IPS-15b (cell line): ENCODE measurements around the gene KRTAP20-2.

ENCODE experiments used
- H3K27me3 ChIP-seq: one replicate; pipeline ENCODE4 v1.6.1; 2013; ENCODE audit warnings: low read length; ENCODE audit not compliant: control insufficient read depth, insufficient read depth
- H3K36me3 ChIP-seq: one replicate; pipeline ENCODE4 v1.6.1; 2013; ENCODE audit warnings: low read length; ENCODE audit not compliant: control insufficient read depth, insufficient read depth
- H3K4me1 ChIP-seq: one replicate; pipeline ENCODE4 v1.6.1; 2013; ENCODE audit warnings: mild to moderate bottlenecking, low read length; ENCODE audit not compliant: control insufficient read depth, insufficient read depth
- H3K4me3 ChIP-seq: one replicate; pipeline ENCODE4 v1.5.1; 2013; ENCODE audit warnings: low read depth, low read length
- H3K9ac ChIP-seq: one replicate; pipeline ENCODE4 v1.6.1; 2013; ENCODE audit warnings: low read depth, mild to moderate bottlenecking, low read length
- H3K9me3 ChIP-seq: one replicate; pipeline ENCODE4 v1.6.1; 2013; ENCODE audit warnings: mild to moderate bottlenecking, low read length; ENCODE audit not compliant: control insufficient read depth, insufficient read depth

The KRTAP20-2 gene

GRCh38 chr21:30623362-30623761, 11.6 kb upstream of the KRTAP20-2 start:
- H3K4me1 ChIP-seq: no peaks in the 10 kb centered on the region
- H3K36me3 ChIP-seq: no peaks in the 10 kb centered on the region
- H3K9ac ChIP-seq: no peak overlapping the region
- no peaks in the 10 kb centered on the region for H3K9me3 ChIP-seq
- no peaks in the 10 kb centered on the region for H3K27me3 ChIP-seq
- H3K4me3 ChIP-seq: no peak overlapping the region

- Histone ChIP-seq H3K9ac (no peak overlapping the region), H3K9me3 (no peaks in the 10 kb centered on the region), H3K4me3 (no peak overlapping the region), H3K27me3 (no peaks in the 10 kb centered on the region), H3K36me3 (no peaks in the 10 kb centered on the region), H3K4me1 (no peaks in the 10 kb centered on the region)
These were observed 9.4 kb upstream of the KRTAP20-2 start for GRCh38 chr21:30625449-30626165.

- Histone ChIP-seq H3K27me3 (no peaks in the 10 kb centered on the region), H3K4me1 (no peaks in the 10 kb centered on the region), H3K9ac (no peak overlapping the region), H3K36me3 (no peaks in the 10 kb centered on the region), H3K9me3 (no peaks in the 10 kb centered on the region), H3K4me3 (no peak overlapping the region)
These were observed 6.9 kb upstream of the KRTAP20-2 start for GRCh38 chr21:30628109-30628508.

- no peaks in the 10 kb centered on the region for H3K27me3 ChIP-seq
- H3K9ac ChIP-seq: no peak overlapping the region
- no peaks in the 10 kb centered on the region for H3K36me3 ChIP-seq
- H3K4me3 ChIP-seq: no peak overlapping the region
- H3K4me1 ChIP-seq: no peaks in the 10 kb centered on the region
- H3K9me3 ChIP-seq: no peaks in the 10 kb centered on the region
These were observed 5.8 kb upstream of the KRTAP20-2 start for GRCh38 chr21:30629200-30629599.

- H3K4me1 ChIP-seq: no peaks in the 10 kb centered on the region
- H3K36me3 ChIP-seq: no peaks in the 10 kb centered on the region
- no peak overlapping the region for H3K9ac ChIP-seq
- H3K9me3 ChIP-seq: no peaks in the 10 kb centered on the region
- H3K4me3 ChIP-seq: no peak overlapping the region
- H3K27me3 ChIP-seq: no peaks in the 10 kb centered on the region
These were observed 3.7 kb downstream of the KRTAP20-2 start for GRCh38 chr21:30638686-30639085.

- no peaks in the 10 kb centered on the region for H3K9me3 ChIP-seq
- H3K4me3 ChIP-seq: no peak within 1 kb of the TSS
- no peaks in the 10 kb centered on the region for H3K36me3 ChIP-seq
- no peaks in the 10 kb centered on the region for H3K27me3 ChIP-seq
- no peak within 1 kb of the TSS for H3K9ac ChIP-seq
- H3K4me1 ChIP-seq: no peaks in the 10 kb centered on the region
These were observed 7.6 kb downstream of the KRTAP20-2 start, which contains the start of gene KRTAP20-3 for GRCh38 chr21:30642564-30642963. KRTAP20-3 (plus strand) TSS chr21:30642864.

GRCh38 chr21:30646904-30647414, 12.0 kb downstream of the KRTAP20-2 start:
- Histone ChIP-seq H3K4me3 (no peak overlapping the region), H3K36me3 (no peaks in the 10 kb centered on the region), H3K9me3 (no peaks in the 10 kb centered on the region), H3K9ac (no peak overlapping the region), H3K27me3 (no peaks in the 10 kb centered on the region), H3K4me1 (no peaks in the 10 kb centered on the region)

GRCh38 chr21:30652891-30653290, 17.9 kb downstream of the KRTAP20-2 start:
- Histone ChIP-seq H3K36me3 (no peaks in the 10 kb centered on the region), H3K27me3 (no peaks in the 10 kb centered on the region), H3K9ac (no peak overlapping the region), H3K9me3 (no peaks in the 10 kb centered on the region), H3K4me1 (no peaks in the 10 kb centered on the region), H3K4me3 (no peak overlapping the region)

GRCh38 chr21:30668776-30669175, 33.8 kb downstream of the KRTAP20-2 start:
- Histone ChIP-seq H3K9me3 (no peaks in the 10 kb centered on the region), H3K36me3 (no peaks in the 10 kb centered on the region), H3K27me3 (no peaks in the 10 kb centered on the region), H3K9ac (no peak overlapping the region), H3K4me1 (no peaks in the 10 kb centered on the region), H3K4me3 (no peak overlapping the region)

- no peaks in the 10 kb centered on the region for H3K36me3 ChIP-seq
- H3K4me3 ChIP-seq: no peak overlapping the region
- H3K27me3 ChIP-seq: no peaks in the 10 kb centered on the region
- H3K9me3 ChIP-seq: no peaks in the 10 kb centered on the region
- no peaks in the 10 kb centered on the region for H3K4me1 ChIP-seq
- no peak overlapping the region for H3K9ac ChIP-seq
These were observed 38.1 kb downstream of the KRTAP20-2 start for GRCh38 chr21:30672985-30673650.

GRCh38 chr21:30674312-30674711, 39.3 kb downstream of the KRTAP20-2 start:
- H3K36me3 ChIP-seq: no peaks in the 10 kb centered on the region
- H3K9ac ChIP-seq: no peak overlapping the region
- H3K4me1 ChIP-seq: no peaks in the 10 kb centered on the region
- H3K9me3 ChIP-seq: no peaks in the 10 kb centered on the region
- no peak overlapping the region for H3K4me3 ChIP-seq
- H3K27me3 ChIP-seq: no peaks in the 10 kb centered on the region

GRCh38 chr21:30676737-30677136, 41.7 kb downstream of the KRTAP20-2 start:
- Histone ChIP-seq H3K9ac (no peak overlapping the region), H3K4me3 (no peak overlapping the region), H3K36me3 (no peaks in the 10 kb centered on the region), H3K4me1 (no peaks in the 10 kb centered on the region), H3K27me3 (no peaks in the 10 kb centered on the region), H3K9me3 (no peaks in the 10 kb centered on the region)
